ENCODE measurements around the gene MRPS9. TPM values are rescaled to one million over a fixed set of nuclear protein-coding genes. Genes with fewer than 3 reads are reported as not detected.

The MRPS9 gene
- total RNA-seq, 1 donor from 2014 or later: 30.5 TPM

DNA sequence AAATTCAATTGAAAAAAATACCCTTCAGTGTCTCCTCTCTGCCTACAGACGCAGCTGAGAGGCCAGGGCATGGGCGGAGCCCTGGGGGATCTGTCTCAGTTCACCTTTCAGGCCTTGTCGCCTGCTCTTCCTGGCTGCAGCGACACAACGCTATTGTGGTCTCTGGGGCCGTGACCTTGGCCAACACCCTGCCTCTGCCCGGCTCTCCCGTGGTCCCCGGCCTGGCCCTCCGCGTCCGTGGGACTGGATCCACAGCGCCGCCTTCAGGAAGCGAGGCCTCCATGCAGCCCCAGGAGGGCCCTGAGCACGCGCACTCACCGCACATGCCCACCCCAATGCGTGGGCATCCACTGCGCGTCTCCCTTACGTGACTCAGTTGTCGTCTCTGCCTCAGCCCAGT is 81.1 kb downstream of the MRPS9 start:
- no peak for DNase-seq (ENCODE audit: low read depth, low spot score)

DNA sequence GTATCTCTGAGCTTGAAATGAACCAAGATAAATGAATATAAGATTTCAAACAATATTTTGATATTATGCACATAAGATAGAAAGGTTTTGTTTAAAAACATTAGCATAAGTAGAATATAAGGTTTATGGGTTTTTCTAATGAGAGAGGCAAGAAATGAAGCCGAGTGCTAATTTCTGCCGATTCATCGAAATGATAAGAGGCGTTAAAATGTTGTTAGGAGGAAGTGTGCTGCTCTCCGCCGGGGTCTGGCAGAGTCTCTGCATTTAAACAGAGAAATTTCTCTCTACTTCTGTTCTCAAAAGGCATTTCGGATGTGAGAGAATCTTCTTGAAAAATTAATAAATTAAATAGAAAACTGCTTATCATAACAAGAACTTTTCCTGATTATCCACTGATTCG is 83.6 kb downstream of the MRPS9 start:
- DNase-seq (ENCODE audit: low read depth, low spot score): no peak

DNA sequence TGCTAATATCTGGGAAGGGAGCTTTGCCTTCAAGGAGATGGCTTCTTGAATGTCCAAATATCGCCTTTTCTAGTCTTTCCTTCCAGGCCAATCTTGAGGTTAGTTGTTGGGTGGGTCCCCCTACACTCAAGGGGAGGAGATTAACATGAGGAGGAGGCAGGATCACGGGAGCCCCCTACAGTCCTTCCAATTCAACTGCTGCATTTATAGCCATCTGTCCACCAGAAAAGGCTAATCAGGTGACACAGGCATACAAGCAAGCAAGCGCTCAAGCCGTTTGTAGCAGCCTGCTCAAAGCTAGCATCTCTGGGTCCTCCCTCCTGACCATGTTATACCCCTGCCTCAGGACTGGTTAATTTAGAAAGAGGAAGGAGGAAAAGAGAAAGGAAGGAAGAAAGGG is 87.6 kb downstream of the MRPS9 start:
- DNase-seq (ENCODE audit: low read depth, low spot score): no peak

DNA sequence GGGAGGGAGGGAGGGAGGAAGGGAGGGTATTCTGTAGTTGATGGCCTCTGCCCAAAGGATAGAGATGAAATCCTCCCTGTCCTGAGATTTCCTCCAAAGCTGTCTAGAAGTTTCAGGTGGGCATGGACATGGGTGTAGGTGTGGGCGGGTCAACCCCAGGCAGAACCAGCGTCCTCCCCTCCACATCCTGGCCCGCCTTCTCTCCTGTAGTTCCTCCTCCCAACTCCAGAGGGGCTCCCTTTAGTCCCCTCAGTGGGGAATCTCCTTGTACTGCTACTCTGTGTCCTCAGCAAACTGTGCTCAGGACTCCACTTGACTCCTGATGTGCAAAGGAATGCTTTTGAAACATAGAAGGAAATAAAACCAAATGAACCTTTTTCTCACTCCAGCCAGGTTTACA is 88.1 kb downstream of the MRPS9 start:
- no peak for DNase-seq (ENCODE audit: low read depth, low spot score)

DNA sequence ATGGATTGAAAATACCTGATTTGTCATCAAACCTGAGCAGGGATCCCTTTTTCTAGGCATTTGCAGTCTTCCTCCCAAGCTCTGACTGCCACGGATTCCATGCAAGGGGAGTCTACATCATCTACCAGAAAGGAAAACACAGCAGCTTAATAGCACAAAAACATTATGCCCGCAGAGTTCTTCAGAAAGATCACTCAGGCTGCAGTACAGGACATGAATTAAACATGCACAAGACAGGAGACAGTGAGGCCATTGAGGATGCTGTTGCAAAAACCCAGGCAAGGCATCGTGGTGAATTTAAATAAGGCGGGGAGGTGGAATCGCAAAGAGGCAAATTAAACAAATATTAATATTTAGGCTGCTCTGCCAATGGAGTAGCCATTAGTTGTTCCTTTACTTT is 88.5 kb downstream of the MRPS9 start:
- DNase-seq (ENCODE audit: low read depth, low spot score): no peak

DNA sequence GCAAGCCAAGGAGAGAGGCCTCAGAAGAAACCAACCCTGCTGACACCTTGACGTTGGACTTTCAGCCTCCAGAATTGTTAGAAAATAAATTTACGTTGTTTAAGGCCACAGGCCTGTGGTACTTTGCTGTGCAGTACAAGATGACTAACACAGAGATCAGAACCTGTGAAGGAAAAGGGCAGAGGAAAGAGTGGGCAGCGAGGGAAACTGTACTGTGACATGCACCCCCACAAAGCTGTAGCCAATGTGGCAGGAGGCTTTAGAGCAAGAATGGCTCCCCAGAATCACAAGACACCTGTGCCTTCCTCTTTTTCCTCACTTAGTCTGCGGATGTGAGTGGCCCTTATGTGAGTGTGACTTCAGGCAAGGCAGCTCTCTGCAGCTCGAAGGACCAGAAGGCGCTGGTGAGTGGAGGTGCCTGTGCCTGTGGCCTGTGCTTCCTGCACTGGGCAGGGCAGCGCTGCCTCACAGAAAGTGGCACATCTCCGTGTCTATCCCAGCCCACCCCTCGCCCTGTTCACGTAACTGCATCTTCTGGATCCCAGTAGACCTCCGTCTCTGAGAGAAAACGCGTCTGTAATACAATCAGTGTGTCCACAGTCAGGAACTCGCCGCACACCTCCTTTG is 89.5 kb downstream of the MRPS9 start:
- no peak for DNase-seq (ENCODE audit: low read depth, low spot score)

DNA sequence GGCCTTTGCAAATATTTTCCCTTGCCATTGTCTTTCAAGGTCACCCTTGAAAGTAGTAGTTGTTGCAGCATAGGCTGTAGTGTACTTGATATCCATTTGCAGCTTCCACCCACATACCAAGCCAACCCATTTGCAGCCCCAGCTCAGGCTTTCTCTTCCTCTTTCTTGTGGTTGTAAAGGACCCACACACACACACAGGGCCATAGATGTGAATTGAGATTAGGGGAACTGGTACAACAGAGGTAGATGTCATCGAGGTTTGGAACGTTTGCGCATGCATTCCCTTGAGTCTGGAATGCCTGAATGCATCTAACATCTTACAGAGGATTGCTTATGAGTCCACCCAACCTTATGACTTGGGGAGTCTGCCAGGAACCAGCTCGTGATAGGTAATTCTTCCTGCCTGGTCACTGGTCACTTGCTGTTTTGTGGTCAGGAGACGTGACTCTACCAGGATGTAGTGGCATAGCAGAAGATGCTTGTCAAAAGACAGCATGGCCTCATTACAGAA is 91.9 kb downstream of the MRPS9 start:
- no peak for DNase-seq (ENCODE audit: low read depth, low spot score)

DNA sequence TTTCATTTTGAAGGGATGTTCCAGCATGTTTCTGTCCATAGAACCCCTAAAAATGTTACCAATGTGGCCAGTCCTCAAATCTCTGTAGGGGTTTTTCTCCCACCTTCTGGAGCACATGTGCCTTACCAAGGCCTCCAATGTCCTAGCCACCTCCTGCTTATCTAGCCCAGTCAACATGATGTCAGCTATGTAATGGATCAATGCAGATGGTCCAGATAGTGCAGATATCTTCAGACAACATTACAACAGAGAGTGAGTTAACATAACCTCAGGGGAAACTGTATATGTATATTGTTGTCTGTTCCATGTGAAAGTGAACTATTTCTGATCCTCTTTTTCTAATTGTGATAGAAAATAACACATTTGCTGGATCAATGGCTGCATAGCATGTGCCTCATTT is 92.7 kb downstream of the MRPS9 start:
- DNase-seq (ENCODE audit: low read depth, low spot score): no peak

DNA sequence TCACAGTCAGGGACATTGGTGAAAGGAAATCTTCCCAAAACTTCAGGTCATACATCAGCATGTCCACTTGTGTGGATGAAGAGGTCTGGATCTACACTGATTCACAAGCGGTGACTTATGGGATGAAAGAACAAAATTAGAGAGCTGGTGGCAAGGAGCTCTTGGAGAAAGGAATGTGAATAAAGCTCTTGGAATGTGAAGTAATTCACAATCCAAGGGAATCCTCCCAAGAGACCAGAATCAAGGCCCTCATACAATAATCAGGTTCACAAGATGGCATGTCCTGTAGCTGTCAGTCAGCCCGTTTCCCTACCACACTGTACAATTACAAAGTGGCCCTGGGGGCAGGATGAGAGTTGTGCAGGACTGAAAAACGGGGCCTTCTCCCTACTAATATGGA is 96.2 kb downstream of the MRPS9 start:
- no peak for DNase-seq (ENCODE audit: low read depth, low spot score)

DNA sequence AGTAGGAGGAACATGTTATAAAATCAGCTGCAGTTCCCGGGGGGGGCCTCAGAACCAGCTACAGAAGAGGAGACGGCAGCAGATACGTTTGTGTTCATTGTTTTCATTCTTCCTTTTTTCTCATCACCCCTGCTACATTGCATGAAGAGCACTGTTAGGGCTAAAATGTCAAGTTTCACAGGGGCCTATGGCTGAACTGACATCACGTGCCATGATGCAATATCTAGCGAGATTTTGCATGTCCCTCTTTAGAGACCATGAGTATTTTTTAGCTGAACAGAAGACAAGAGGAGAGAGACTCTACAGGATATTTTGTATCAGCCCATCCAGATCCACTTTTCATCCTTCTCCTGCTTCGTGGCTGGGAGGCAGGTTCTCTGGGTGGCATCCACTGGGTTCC is 97.6 kb downstream of the MRPS9 start:
- no peak for DNase-seq (ENCODE audit: low read depth, low spot score)

DNA sequence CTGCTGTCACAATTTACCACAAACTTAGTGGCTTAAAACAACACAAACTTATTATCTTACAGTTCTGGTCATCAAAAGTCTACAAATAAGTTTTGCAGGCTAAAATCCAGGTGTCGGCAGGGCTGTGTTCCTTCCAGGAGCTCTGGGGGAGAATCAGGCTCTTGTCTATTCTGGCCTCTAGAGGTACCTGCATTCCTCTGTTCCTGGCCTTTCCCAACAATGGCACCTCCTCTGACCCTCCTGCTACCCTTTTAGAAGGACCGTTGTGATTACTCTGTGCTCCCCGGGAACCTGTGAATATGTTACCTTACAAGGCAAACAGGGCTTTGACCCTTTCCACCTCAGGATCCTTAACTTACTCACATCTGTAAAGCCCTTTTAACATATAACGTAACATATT is 98.5 kb downstream of the MRPS9 start:
- no peak for DNase-seq (ENCODE audit: low read depth, low spot score)

DNA sequence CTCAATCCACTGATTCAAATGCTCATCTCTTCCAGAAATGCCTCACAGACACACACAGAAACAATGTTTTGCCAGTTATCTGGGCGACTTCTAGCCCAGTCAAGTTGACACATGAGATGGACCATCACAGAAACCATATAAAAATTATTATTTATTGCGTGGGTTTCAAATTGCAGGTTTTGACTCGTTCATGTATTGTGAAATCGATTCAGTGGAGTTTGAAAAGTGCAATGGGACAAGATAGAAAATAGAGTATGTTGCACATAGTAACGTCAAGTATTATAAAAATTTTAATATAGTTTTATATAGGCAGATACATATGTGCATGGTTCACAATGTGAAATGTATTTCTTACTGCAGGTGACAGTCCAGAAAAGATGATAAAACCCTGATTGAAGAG is 100.8 kb downstream of the MRPS9 start:
- no peak for DNase-seq (ENCODE audit: low read depth, low spot score)

DNA sequence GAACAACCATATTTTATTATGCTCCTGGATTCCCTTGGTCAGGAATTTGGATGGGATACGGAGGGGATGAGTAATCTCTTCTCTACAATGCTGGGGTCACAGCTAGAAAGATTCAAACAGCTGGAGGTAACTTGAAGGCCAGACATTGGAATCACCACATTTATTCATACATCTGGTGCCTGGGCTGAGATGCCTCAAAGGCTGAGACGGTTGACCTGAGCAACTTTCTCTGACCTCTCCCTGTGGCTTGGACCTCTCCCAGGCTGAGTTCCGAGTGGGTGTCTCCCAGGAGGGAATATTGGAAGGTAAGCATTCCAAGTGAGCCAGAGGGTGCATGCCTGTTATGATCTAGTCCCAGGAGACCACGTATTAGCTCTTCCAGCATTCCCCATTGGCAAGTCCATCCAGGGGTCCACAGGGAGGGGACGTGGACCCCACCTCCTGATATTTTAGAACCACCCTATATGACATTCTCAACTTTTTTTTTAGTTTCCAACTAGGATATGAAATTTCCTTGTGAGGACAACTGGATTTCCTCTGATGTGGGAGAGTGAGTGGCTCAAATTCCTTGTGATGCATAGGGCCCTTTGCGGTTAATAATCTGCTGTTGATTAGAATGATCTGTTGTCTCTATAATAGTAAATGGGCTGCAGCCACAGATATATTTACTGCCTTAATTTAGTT is 101.8 kb downstream of the MRPS9 start:
- no peak for DNase-seq (ENCODE audit: low read depth, low spot score)

DNA sequence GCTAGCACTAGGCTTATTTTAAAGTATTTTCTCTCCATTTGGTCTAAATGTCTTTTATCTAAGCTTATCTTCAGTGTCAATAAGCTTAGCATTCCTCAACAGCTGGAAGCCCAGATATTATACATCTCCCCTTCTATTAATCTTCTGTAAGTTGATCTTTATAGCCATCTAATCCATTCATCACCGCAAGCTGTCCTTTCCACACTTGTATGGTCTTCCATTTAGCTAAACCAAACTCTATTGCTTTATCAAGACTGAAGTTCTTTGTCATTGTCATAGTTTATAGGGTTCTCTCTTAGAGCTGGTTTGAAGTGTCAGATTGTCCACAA is 102.3 kb downstream of the MRPS9 start:
- no peak for DNase-seq (ENCODE audit: low read depth, low spot score)

DNA sequence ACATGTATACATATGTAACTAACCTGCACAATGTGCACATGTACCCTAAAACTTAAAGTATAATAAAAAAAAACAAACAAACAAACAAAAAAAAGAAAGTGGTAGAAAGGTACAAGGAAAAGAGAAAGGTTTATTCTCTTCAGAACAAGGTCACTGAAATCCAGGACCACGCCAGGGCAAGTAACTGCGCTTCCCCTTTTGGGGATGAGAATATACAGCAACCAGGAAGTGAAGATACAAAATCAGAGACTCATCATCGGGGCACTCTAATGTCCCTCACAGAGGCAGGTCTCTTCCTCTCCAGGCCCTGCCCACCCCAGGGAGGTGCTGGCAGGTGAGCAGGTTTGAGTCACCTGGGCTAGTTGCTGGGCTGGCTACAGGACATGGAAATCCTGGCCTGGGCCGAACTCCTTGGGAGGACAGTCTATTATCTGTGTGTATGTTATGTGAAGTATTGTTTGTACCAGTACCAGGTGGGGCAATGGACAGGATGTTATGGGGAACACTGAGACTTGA is 103.3 kb downstream of the MRPS9 start:
- no peak for DNase-seq (ENCODE audit: low read depth, low spot score)

DNA sequence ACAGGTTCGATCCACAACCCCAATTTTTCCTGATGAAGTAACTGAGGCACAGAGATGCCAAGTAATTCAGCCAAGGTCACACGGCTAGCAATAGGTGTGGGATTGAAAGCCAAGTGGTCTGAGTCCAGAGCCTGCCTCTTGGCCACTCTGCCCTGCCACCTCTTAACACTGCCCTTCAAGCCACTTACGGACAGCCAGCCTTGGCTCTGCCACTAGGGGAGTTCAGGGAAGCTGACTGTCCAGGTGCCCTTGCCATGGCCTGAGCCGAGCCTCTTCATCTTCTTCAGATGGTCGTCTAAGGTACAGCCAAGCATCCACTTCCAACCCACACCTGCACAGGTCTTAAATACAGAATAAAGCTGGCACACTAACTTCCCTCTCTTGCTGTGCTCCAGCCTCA is 104.4 kb downstream of the MRPS9 start:
- DNase-seq (ENCODE audit: low read depth, low spot score): no peak

DNA sequence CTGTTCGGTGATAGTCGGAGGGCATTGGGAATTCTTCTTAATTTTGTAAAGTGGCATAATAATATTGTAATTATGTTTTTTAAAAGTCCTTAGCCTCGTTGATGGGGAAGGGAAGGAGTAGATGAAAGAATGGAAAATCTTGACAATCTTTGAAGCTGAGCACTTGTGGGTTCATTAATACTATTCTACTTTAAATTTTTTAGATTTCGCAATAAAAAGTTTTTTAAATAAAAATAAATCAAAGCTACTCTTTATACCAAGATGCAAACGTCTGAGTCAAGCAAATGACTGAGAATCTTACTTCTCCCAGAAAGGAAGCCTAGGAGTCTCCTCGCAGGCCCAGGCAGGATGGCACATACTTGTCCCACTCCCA is 105.2 kb downstream of the MRPS9 start:
- DNase-seq (ENCODE audit: low read depth, low spot score): no peak

DNA sequence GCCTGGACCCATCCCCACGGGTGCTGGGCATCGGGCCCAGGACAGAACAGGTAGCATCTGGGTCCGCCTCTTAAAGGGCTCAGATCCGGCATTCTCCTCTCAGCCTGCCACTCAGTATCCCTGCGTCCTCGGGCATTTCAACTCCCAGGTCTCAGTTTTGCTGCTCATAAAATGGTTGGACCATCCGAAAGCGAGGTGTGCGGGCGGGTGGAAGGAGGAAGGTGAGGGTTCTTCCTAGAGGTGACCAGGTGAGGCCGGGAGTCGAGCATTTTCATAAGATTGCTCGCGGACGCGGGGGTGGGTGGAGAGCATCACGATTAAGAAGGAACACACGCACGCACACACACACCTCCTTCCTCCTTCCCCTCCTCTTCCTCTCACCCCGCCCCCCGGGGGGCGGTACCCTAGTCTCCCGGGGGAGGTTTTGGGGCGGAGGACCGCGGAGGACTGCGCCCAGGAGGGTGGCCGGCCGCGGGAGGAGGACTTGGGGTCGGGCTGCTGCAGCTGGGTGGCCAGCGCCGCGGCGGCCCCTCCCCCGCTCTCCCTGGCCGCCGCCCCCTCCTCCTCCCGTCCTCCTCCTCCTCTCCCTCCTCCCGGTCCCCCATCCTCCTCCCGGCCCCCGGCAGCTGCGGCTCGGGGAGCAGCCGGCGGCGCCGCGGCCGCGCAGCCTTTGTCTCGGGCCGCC is 105.7 kb downstream of the MRPS9 start:
- DNase-seq (ENCODE audit: low read depth, low spot score): no peak

DNA sequence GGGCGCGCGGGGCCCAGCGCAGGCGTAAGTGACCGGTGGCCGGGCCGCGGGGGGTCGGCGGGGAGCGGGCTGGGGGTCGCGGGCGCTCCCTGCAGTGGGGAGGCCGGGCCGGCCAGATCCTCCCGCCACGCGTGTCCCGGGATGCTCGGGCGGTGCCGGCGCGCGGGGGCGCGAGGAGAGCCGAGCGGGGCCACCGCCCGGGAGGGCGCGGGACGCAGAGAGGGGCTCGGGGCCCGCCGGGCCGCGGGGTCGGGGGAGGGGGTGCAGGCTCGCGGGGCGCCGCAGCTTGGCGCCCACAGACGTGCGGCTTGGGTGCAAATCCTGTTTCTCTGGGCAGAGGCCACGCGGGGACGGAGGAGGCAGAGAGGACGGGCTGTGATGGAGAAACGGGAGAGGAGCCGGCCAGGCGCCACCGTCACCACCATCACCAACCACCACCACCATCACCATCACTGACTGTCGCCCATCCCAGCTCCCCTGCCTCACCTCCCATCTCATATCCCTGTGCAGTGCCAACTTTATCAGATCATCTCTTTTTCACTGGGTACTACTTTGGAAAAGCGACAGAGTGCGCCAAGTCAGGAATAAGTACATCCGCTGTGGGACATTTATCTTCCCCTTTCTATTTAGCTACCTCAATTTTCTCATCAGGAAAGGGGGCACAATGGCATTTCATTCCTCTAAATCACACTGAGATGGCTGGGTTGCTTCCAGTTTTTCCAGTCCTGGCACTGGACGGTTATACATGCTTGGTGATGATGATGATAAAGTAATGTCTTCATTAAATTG is 106.5 kb downstream of the MRPS9 start:
- no peak for DNase-seq (ENCODE audit: low read depth, low spot score)

DNA sequence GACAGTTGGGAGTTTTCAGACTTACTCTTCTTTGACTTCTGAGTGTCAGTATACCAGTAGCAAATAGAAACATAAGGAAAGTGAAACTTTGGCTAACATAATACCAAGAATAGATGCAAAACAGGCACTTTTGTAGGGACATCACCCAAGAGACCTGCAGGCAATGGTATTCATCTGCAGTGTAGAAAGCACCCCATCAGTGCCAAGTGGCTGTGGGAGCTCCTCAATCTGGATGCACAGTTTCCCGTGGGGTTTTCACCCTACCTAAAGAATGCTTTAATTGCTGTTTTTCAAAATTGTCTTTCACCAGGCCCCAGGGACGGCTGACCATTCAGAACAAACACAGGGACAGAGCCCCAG is 107.1 kb downstream of the MRPS9 start:
- no peak for DNase-seq (ENCODE audit: low read depth, low spot score)

DNA sequence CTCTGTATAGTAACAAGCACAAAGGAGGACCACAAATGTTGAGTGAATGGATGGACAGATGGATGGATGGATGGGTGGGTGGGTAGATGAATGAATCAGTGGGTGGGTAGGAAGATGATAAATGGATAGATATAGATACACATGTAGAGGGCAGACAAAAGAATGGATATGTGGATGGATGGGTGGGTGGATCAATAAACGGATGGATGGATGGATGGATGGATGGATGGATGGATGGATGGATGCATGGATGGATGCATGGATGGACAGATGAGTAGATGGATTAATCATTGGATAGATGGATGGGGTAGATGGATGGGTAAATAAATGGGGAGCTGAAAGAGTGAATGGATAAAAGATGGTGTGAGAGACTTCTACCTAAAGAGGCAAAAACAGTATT is 111.4 kb downstream of the MRPS9 start:
- DNase-seq (ENCODE audit: low read depth, low spot score): no peak

Measured in pulmonary artery endothelial cell (primary cell).